CD14-positive monocyte (primary cell): ENCODE data around the gene TBXA2R. TPM values are rescaled to one million over a fixed set of nuclear protein-coding genes. Genes with fewer than 3 reads are reported as not detected.

Source experiments
- DNase-seq, 3 donors: peaks; one replicate each; pipeline ENCODE4 v3.0.0-alpha.2; 2011 to 2022
- H2AFZ ChIP-seq: 2 replicates; pipeline ENCODE4 v1.6.0; 2012; ENCODE audit warnings: mild to moderate bottlenecking, low read depth, low read length, inconsistent platforms; ENCODE audit not compliant: insufficient read depth, poor library complexity, severe bottlenecking
- H3K27ac ChIP-seq, 2 donors: 1 replicate in 1 of 2; 2 replicates in 1 of 2; pipeline ENCODE4 v1.5.1; 2012 to 2013; ENCODE audit warnings: low read length in 2 of 2, control low read depth in 1 of 2, inconsistent platforms in 1 of 2, low read depth in 1 of 2, mild to moderate bottlenecking in 1 of 2
- H3K27me3 ChIP-seq, 2 donors: one replicate each; pipeline versions ENCODE4 v1.6.0 to v1.6.1; 2011 to 2013; ENCODE audit warnings: low read length in 2 of 2; ENCODE audit not compliant: control insufficient read depth in 2 of 2, insufficient read depth in 2 of 2
- H3K36me3 ChIP-seq, 2 donors: replicated peaks in 1 of 2; 1 replicate in 1 of 2; 2 replicates in 1 of 2; pipeline versions ENCODE4 v1.5.1 to v1.6.1; 2012 to 2013; ENCODE audit warnings: low read length in 2 of 2, control low read depth in 1 of 2, inconsistent platforms in 1 of 2, mild to moderate bottlenecking in 1 of 2; ENCODE audit not compliant: insufficient read depth in 2 of 2, control insufficient read depth in 1 of 2
- H3K4me1 ChIP-seq, 2 donors: 1 replicate in 1 of 2; 2 replicates in 1 of 2; pipeline versions ENCODE4 v1.5.1 to v1.6.1; 2012 to 2013; ENCODE audit warnings: low read length in 2 of 2, control low read depth in 1 of 2, inconsistent platforms in 1 of 2, mild to moderate bottlenecking in 1 of 2, moderate library complexity in 1 of 2; ENCODE audit not compliant: insufficient read depth in 2 of 2, control insufficient read depth in 1 of 2
- H3K4me2 ChIP-seq: replicated peaks from 2 replicates; pipeline ENCODE3; 2012; ENCODE audit warnings: low read length, moderate library complexity, mild to moderate bottlenecking; ENCODE audit not compliant: poor library complexity, severe bottlenecking; ENCODE audit errors: extremely low read depth
- H3K4me3 ChIP-seq, 3 experiments: fragments of 200-600 bp in 1 of 3; sonication (generic) in 1 of 3; replicated peaks in 1 of 3; 1 replicate in 2 of 3; 2 replicates in 1 of 3; pipeline ENCODE4 v1.5.1; 2011 to 2013; ENCODE audit warnings: low read length in 3 of 3, mild to moderate bottlenecking in 3 of 3, control low read depth in 2 of 3, low read depth in 2 of 3, inconsistent platforms in 1 of 3, moderate library complexity in 1 of 3
- H3K79me2 ChIP-seq: 2 replicates; pipeline ENCODE4 v1.6.0; 2012; ENCODE audit warnings: mild to moderate bottlenecking, control low read depth, inconsistent platforms, low read length, moderate library complexity; ENCODE audit not compliant: insufficient read depth
- H3K9ac ChIP-seq: 2 replicates; pipeline ENCODE4 v1.6.0; 2017; ENCODE audit warnings: low read length, mild to moderate bottlenecking; ENCODE audit not compliant: insufficient read depth, poor library complexity, severe bottlenecking
- H3K9me3 ChIP-seq, 2 donors: replicated peaks in 1 of 2; 1 replicate in 1 of 2; 2 replicates in 1 of 2; pipeline versions ENCODE4 v1.5.1 to v1.6.1; 2012 to 2013; ENCODE audit warnings: low read length in 2 of 2, control low read depth in 1 of 2; ENCODE audit not compliant: control insufficient read depth in 1 of 2, insufficient read depth in 1 of 2
- H4K20me1 ChIP-seq: 2 replicates; pipeline ENCODE4 v1.6.0; 2012; ENCODE audit warnings: mild to moderate bottlenecking, low read length, control low read depth, moderate library complexity; ENCODE audit not compliant: insufficient read depth
- H3K27ac Mint-ChIP-seq, 7 donors: one replicate each; pipeline ENCODE4 v1.8.0; 2020; ENCODE audit warnings: mild to moderate bottlenecking in 7 of 7, mixed read lengths in 7 of 7, moderate library complexity in 6 of 7, inconsistent platforms in 2 of 7
- H3K27me3 Mint-ChIP-seq, 3 donors: one replicate each; pipeline ENCODE4 v1.8.0; 2021 to 2022; ENCODE audit warnings: low read depth in 3 of 3, mild to moderate bottlenecking in 3 of 3, mixed read lengths in 3 of 3, moderate library complexity in 3 of 3, inconsistent platforms in 1 of 3
- H3K36me3 Mint-ChIP-seq, 2 donors: one replicate each; pipeline ENCODE4 v1.8.0; 2020; ENCODE audit warnings: mixed read lengths in 2 of 2, inconsistent platforms in 1 of 2, mild to moderate bottlenecking in 1 of 2
- H3K4me1 Mint-ChIP-seq: one replicate; pipeline ENCODE4 v1.8.0; 2020; ENCODE audit warnings: mild to moderate bottlenecking, mixed read lengths
- H3K4me3 Mint-ChIP-seq, 2 donors: one replicate each; pipeline ENCODE4 v1.8.0; 2020; ENCODE audit warnings: mild to moderate bottlenecking in 2 of 2, mixed read lengths in 2 of 2, moderate library complexity in 1 of 2
- H3K9me3 Mint-ChIP-seq, 7 donors: one replicate each; pipeline ENCODE4 v1.8.0; 2020 to 2022; ENCODE audit warnings: mixed read lengths in 7 of 7, mild to moderate bottlenecking in 6 of 7, moderate library complexity in 6 of 7, inconsistent platforms in 2 of 7
- WGBS: methylation state at CpG from one replicate; pipeline ENCODE4 v1.1.5; 2013; ENCODE audit warnings: missing lambda C conversion rate; ENCODE audit not compliant: insufficient coverage; 5-methylcytosine and 5-hydroxymethylcytosine counted together
- intact Hi-C, 2 donors: fragments of 100-400 bp; cut with micrococcal nuclease; formaldehyde crosslinking; loops; one replicate each; pipeline versions ENCODE4 v1.15.0 to v1.15.1; 2023
- polyA plus RNA-seq, 3 donors: library from polyadenylated mRNA; depleted of rRNA in 1 of 3; unstranded in 2 of 3; stranded (reverse) in 1 of 3; fragments of 300-500 nt in 2 of 3; fragments of >200 nt in 1 of 3; fragmentation: Illumina TruSeq in 2 of 3; gene quantifications; 1 replicate in 2 of 3; 2 replicates in 1 of 3; pipeline ENCODE4 v1.2.3, GENCODE V29; 2012 to 2021
- TF ChIP-seq, protein P1 (sequence below): fragments of 200-600 bp; IDR thresholded peaks from one replicate; pipeline ENCODE4 v1.8.0; 2022; ENCODE audit warnings: antibody characterized with exemption, mild to moderate bottlenecking

Gene TBXA2R
- polyA plus RNA-seq, 3 donors: 0.05 TPM; not detected in 2

DNA sequence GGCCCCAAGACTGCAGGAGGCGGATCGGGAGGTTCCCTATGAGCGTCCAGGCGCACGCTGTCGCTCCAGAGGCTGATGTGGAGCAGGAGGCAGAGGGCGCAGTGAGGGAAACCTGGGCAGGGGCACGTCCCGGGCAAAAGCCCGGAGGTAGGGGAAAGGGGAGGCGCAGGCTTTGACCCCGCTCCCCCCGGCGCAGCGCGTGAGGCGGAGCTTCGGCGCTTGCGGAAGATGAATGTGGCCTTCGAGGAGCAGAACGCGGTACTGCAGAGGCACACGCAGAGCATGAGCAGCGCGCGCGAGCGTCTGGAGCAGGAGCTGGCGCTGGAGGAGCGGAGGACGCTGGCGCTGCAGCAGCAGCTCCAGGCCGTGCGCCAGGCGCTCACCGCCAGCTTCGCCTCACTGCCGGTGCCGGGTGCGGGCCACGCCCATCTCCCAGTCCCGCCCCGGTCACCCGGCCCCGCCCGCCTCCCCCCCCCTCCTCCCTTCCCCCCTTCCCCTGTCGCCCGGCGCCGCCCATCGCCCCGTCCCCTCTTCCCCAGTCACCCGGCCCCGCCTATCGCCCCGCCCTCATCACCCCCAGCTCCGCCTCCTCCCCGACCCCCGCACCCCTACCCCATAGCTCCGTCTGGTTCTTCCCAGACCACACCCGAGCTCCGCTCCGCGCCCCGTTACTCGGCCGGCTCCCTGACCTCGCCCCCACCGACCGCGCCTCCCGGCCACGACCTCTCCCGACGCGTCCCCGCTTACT, 29.8 kb downstream of the TBXA2R start:
- H3K4me2 ChIP-seq: peak overlapping the region; percentile 81
- 56% methylated on average over 42 of the region's 78 CpGs for WGBS
- no peak for DNase-seq

GRCh38 chr19:3575949-3576673, 30.6 kb downstream of the TBXA2R start:
- peak overlapping the region; percentile 23 to 73 (median 41) for H3K4me3 ChIP-seq
- peak overlapping the region; percentile 81 for H3K4me2 ChIP-seq
- Mint-ChIP-seq H3K9me3 (peaks cover 0 to 6% (median 3%) of the 10 kb centered on the region in 7 donors), H3K36me3 (peaks cover 8 to 32% of the 10 kb centered on the region in 2 donors), H3K27ac (peak overlapping the region in 2 of 7 donors; percentile 46 to 78), H3K4me1 (peaks cover 43% of the 10 kb centered on the region), H3K4me3 (peak overlapping the region; percentile 79 to 84), H3K27me3 (peaks cover 0 to 2% (median 0%) of the 10 kb centered on the region in 3 donors)
- peaks cover 30 to 44% of the 10 kb centered on the region in 2 donors for H3K4me1 ChIP-seq
- intact Hi-C loops: no loop called here
- no peak for DNase-seq
- H3K9ac ChIP-seq: peak overlapping the region; percentile 15
- no peaks in the 10 kb centered on the region for H3K9me3 ChIP-seq
- H3K27me3 ChIP-seq: no peaks in the 10 kb centered on the region
- peaks cover 0 to 6% of the 10 kb centered on the region in 2 donors for H3K36me3 ChIP-seq
- TF ChIP-seq, protein P1, sequence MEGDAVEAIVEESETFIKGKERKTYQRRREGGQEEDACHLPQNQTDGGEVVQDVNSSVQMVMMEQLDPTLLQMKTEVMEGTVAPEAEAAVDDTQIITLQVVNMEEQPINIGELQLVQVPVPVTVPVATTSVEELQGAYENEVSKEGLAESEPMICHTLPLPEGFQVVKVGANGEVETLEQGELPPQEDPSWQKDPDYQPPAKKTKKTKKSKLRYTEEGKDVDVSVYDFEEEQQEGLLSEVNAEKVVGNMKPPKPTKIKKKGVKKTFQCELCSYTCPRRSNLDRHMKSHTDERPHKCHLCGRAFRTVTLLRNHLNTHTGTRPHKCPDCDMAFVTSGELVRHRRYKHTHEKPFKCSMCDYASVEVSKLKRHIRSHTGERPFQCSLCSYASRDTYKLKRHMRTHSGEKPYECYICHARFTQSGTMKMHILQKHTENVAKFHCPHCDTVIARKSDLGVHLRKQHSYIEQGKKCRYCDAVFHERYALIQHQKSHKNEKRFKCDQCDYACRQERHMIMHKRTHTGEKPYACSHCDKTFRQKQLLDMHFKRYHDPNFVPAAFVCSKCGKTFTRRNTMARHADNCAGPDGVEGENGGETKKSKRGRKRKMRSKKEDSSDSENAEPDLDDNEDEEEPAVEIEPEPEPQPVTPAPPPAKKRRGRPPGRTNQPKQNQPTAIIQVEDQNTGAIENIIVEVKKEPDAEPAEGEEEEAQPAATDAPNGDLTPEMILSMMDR: no peak
- no peaks in the 10 kb centered on the region for H4K20me1 ChIP-seq
- H3K27ac ChIP-seq: no peak overlapping the region
- 95% methylated on average over 26 of the region's 29 CpGs for WGBS
- peak overlapping the region; percentile 35 for H2AFZ ChIP-seq
- H3K79me2 ChIP-seq: peaks cover 9% of the 10 kb centered on the region

More for the DNA sequence above, 29.8 kb downstream of the TBXA2R start:
- H3K4me3 ChIP-seq: peak overlapping the region; percentile 23 to 73 (median 41)
- peaks cover 9% of the 10 kb centered on the region for H3K79me2 ChIP-seq
- H3K9ac ChIP-seq: peak overlapping the region; percentile 15
- TF ChIP-seq, protein P1: no peak
- peaks cover 25 to 39% of the 10 kb centered on the region in 2 donors for H3K4me1 ChIP-seq
- Mint-ChIP-seq H3K27ac (peak overlapping the region in 2 of 7 donors; percentile 46 to 48), H3K36me3 (peaks cover 8 to 32% of the 10 kb centered on the region in 2 donors), H3K4me3 (peak overlapping the region; percentile 79 to 84), H3K4me1 (peaks cover 37% of the 10 kb centered on the region), H3K27me3 (peaks cover 0 to 2% (median 0%) of the 10 kb centered on the region in 3 donors), H3K9me3 (peaks cover 0 to 4% (median 2%) of the 10 kb centered on the region in 7 donors)
- no peaks in the 10 kb centered on the region for H3K9me3 ChIP-seq
- H4K20me1 ChIP-seq: no peaks in the 10 kb centered on the region
- H3K36me3 ChIP-seq: peaks cover 0 to 6% of the 10 kb centered on the region in 2 donors
- no peaks in the 10 kb centered on the region for H3K27me3 ChIP-seq
- no peak overlapping the region for H3K27ac ChIP-seq
- peak overlapping the region; percentile 35 for H2AFZ ChIP-seq
- intact Hi-C loops: no loop called here
